Breast epithelium (tissue), 3 donors: Measurements from ENCODE around the gene CLTC.
"Not testable (repeated sequence)": the region's sequence is repeated elsewhere in the genome, so short reads cannot be mapped to it uniquely, and the experiment has no call there.

Experiments
- CTCF ChIP-seq, 3 donors: fragments of 450-650 bp; IDR thresholded peaks; one replicate each; pipeline ENCODE4 v1.5.1; 2016 to 2017; ENCODE audit warnings: antibody characterized with exemption in 3 of 3, mild to moderate bottlenecking in 3 of 3, moderate library complexity in 3 of 3
- POLR2A ChIP-seq: fragments of 450-650 bp; IDR thresholded peaks from one replicate; pipeline ENCODE4 v1.6.1; 2016; ENCODE audit warnings: antibody characterized with exemption, mild to moderate bottlenecking, moderate library complexity

DNA sequence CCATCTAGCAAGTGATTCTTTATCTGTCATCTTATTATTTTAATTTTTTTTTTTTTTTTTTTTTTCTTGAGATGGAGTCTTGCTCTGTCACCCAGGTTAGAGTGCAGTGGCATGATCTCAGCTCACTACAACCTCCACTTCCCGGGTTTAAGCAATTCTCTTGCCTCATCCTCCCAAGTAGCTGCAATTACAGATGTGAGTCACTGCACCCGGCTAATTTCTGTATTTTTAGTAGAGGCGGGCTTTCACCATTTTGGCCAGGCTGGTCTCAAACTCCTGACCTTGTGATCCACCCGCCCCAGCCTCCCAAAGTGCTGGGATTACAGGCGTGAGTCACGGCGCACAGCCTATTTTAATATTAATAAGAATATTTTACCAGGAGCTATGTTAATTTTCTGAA is 36.9 kb downstream of the CLTC start:
- not testable (repeated sequence) for TF ChIP-seq CTCF (IDR thresholded peaks at IDR 0.05); POLR2A
